ENCODE results near the gene EFCC1. TPM values are rescaled to one million over a fixed set of nuclear protein-coding genes. Genes with fewer than 3 reads are reported as not detected.

Gene EFCC1
- total and polyA plus RNA-seq, 2 of the 8 experiments (the other 6 are each of a cell fraction or from before 2014, with no cell fraction given): 0.14 to 0.37 TPM

- no peak for TF ChIP-seq SIRT6 (IDR thresholded peaks at IDR 0.05; ENCODE audit: low read length)
- no peak for TF ChIP-seq EZH2 (IDR thresholded peaks at IDR 0.05; ENCODE audit: low read depth, low read length, severe bottlenecking)
- no peak for TF ChIP-seq ATF3 (IDR thresholded peaks at IDR 0.05; ENCODE audit: insufficient read depth, low read depth, low read length)
- TF ChIP-seq SIX5 (IDR thresholded peaks at IDR 0.05; ENCODE audit: low read depth, low read length): no peak
- TF ChIP-seq, protein P1, sequence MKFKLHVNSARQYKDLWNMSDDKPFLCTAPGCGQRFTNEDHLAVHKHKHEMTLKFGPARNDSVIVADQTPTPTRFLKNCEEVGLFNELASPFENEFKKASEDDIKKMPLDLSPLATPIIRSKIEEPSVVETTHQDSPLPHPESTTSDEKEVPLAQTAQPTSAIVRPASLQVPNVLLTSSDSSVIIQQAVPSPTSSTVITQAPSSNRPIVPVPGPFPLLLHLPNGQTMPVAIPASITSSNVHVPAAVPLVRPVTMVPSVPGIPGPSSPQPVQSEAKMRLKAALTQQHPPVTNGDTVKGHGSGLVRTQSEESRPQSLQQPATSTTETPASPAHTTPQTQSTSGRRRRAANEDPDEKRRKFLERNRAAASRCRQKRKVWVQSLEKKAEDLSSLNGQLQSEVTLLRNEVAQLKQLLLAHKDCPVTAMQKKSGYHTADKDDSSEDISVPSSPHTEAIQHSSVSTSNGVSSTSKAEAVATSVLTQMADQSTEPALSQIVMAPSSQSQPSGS (IDR thresholded peaks at IDR 0.05; ENCODE audit: low read length): no peak
- no peak for TF ChIP-seq BACH1 (IDR thresholded peaks at IDR 0.05; ENCODE audit: low read length)
- no peak for TF ChIP-seq RNF2 (IDR thresholded peaks at IDR 0.05; ENCODE audit: borderline replicate concordance, low read depth, low read length, missing control alignments, poor library complexity, severe bottlenecking)
- no peak for TF ChIP-seq SP2 (IDR thresholded peaks at IDR 0.05; ENCODE audit: low read length)
These were observed 49.6 kb downstream of the EFCC1 start (continued) for GRCh38 chr3:129050556-129051295.
